C4-2B (cell line): Measurements from ENCODE around the gene DISP3.

Experiments used
- ZFX ChIP-seq: fragments of 450-650 bp; IDR thresholded peaks from 2 replicates; pipeline ENCODE4 v1.6.1; 2017
- TF ChIP-seq, protein P1 (sequence below): fragments of 450-650 bp; conservative IDR thresholded peaks from 2 replicates; pipeline ENCODE4 v1.5.1; 2017; ENCODE audit warnings: mild to moderate bottlenecking

GRCh38 chr1:11564237-11564636 lies 85.3 kb downstream of the DISP3 start:
- TF ChIP-seq, protein P1, sequence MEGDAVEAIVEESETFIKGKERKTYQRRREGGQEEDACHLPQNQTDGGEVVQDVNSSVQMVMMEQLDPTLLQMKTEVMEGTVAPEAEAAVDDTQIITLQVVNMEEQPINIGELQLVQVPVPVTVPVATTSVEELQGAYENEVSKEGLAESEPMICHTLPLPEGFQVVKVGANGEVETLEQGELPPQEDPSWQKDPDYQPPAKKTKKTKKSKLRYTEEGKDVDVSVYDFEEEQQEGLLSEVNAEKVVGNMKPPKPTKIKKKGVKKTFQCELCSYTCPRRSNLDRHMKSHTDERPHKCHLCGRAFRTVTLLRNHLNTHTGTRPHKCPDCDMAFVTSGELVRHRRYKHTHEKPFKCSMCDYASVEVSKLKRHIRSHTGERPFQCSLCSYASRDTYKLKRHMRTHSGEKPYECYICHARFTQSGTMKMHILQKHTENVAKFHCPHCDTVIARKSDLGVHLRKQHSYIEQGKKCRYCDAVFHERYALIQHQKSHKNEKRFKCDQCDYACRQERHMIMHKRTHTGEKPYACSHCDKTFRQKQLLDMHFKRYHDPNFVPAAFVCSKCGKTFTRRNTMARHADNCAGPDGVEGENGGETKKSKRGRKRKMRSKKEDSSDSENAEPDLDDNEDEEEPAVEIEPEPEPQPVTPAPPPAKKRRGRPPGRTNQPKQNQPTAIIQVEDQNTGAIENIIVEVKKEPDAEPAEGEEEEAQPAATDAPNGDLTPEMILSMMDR: no peak
- no peak for TF ChIP-seq ZFX
